Epithelial cell of prostate (primary cell): ENCODE data around the gene C6orf136.
"Not testable (repeated sequence)": the region's sequence is repeated elsewhere in the genome, so short reads cannot be mapped to it uniquely, and the experiment has no call there.

Experiments used
- DNase-seq: peaks from one replicate; pipeline ENCODE4 v3.0.0-alpha.2; 2011; ENCODE audit warnings: low read depth, low spot score
- H3K27ac ChIP-seq: fragments of 450-650 bp; 2 replicates; pipeline ENCODE4 v1.5.1; 2017; ENCODE audit warnings: mild to moderate bottlenecking

C6orf136 gene, protein sequence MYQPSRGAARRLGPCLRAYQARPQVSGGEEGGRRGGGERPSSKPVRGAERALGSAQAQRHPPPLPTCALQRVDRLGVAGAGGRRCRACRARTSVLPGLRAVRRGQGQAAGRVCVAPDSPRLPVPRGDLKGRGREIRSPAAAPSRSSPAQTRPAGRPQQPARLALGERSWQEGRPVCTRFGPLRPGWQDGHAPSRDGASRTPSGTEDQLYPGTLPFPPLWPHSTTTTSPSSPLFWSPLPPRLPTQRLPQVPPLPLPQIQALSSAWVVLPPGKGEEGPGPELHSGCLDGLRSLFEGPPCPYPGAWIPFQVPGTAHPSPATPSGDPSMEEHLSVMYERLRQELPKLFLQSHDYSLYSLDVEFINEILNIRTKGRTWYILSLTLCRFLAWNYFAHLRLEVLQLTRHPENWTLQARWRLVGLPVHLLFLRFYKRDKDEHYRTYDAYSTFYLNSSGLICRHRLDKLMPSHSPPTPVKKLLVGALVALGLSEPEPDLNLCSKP

GRCh38 chr6:30646450-30647241 lies at the start of gene C6orf136:
C6orf136 (plus strand) TSS chr6:30647133; CDS start chr6:30647232, 99 bp downstream.
- peak; percentile 49 for DNase-seq
- peak within 1 kb of the TSS; percentile 71 for H3K27ac ChIP-seq

DNA sequence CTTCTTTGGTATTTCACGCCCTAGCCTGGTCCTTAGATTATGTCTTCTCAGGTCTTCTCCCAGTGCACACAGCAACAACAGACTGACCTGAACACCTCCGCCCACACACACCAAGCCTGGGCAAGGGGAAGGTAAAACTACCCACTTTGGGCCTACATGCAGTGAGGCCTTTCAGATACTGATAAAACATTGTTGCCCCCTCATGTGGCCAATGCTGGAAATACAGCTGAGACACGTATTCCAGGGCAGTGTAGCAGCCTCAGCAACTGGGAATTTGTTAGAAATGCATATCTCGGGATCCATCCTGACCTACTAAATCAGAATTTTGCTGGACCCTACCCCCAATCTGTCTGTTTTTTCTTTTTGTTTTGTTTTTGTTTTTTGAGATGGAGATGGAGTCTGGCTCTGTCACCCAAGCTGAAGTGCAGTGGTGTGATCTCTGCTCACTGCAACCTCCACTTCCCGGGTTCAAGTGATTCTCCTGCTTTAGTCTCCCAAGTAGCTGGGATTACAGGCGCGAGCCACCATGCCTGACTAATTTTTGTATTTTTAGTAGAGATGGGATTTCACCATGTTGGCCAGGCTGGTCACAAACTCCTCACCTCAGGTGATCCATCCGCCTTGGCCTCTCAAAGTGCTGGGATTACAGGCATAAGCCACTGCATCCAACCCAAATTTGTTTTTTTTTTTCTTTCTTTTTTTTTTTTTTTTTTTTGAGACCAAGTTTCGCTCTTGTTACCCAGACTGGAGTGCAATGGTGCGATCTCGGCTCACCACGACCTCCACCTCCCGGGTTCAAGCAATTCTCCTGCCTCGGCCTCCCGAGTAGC lies 49.4 kb upstream of the C6orf136 start:
- DNase-seq: not testable (repeated sequence)
- H3K27ac ChIP-seq: peak overlapping the region; percentile 8

DNA sequence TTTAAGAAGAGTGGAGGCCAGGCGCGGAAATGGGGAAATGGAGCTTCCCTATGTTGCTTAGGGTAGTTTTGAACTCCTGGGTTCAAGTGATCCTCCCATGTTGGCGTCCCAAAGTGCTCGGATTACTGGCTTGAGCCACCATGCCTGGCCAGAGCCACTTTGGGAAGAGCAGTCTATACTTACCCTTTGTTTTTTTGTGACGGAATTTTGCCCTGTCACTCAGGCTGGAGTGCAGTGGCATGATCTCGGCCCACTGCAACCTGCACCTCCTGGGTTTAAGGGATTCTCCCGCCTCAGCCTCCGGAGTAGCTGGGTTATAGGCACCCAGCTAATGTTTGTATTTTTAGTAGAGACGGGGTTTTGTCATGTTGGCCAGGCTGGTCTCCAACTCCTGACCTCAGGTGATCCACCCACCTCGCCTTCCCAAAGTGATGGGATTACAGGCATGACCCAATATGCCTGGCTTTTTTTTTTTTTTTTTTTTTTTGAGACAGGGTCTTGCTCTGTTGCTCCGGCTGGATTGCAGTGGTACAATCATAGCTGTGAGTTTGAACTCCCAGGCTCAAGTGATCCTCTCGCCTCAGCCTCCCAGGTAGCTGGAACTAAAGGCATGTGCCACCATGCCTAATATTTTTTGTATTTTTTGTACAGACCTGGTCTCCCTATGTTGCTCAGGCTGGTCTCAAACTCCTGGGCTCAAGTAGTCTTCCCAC lies 47.9 kb upstream of the C6orf136 start:
- no peak for DNase-seq
- H3K27ac ChIP-seq: peak overlapping the region; percentile 8

- peak overlapping the region; percentile 8 for H3K27ac ChIP-seq
- DNase-seq: no peak
These were observed 47.2 kb upstream of the C6orf136 start for GRCh38 chr6:30599625-30600324.

DNA sequence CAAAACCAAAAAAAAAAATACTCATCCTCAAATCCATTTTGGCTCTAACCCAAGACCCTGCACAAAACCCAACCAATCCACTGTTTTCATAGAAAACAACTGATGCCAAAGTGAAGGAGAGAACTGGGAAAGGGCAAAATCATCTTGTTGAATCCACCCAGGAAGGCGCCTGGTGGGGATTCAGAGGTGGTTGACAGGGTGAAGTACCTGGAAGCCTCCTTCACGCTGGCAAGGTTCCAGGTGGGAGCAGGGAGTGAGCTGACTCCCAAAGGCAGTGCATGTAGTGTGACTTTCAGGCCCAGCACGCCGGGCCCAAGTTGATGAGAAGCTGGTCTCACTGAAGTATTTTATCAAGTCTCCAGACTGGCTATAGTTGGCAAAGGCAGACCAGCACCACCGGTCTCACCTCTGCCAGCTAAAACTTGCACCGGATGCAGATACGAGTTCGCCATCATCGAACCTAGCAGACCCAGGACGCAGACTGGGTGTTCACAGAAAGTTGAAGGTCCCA lies 46.4 kb upstream of the C6orf136 start:
- H3K27ac ChIP-seq: no peak overlapping the region
- DNase-seq: no peak

GRCh38 chr6:30601436-30601814 lies 45.5 kb upstream of the C6orf136 start:
- DNase-seq: no peak

DNA sequence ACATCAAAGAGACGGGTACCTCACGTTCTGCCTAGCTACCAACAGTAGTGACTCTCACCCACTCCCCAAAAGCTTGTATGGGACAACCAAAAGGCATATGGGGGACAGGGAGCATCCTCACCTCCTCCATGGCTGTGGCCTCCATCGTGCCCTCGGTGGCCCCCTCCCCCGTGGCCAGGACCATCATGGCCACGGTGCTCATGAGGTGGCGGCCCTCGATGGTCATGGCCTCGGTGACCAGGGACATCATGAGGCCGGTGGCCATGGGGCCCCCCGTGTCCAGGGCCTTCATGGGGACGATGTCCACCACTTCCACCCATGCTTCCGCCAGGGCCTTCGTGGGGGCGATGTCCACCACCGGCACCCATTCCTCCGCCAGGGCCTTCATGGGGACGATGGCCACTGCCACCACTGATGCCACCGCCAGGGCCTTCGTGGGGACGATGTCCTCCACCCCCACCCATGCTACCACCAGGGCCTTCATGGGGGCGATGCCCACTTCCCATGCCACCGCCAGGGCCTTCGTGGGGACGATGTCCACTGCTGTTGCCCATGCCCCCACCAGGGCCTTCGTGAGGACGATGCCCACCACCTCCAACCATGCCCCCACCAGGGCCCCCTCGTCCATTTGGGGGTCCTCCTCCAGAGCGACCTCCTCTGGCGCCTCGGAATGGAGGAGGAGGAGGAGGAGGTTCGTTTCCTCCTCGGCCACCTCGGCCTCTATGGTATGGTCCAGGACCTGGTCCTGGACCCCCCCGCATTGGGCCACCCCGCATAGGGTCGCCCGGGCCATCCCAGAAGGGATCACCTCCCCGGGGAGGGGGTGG lies 44.9 kb upstream of the C6orf136 start:
- no peak for DNase-seq
- H3K27ac ChIP-seq: no peak overlapping the region

More at GRCh38 chr6:30601436-30601814, 45.5 kb upstream of the C6orf136 start:
- no peak overlapping the region for H3K27ac ChIP-seq

GRCh38 chr6:30603961-30604360 lies 43.0 kb upstream of the C6orf136 start:
- no peak overlapping the region for H3K27ac ChIP-seq
- DNase-seq: no peak

- no peak for DNase-seq
- no peak overlapping the region for H3K27ac ChIP-seq
These were observed 36.9 kb upstream of the C6orf136 start for GRCh38 chr6:30610065-30610464.

DNA sequence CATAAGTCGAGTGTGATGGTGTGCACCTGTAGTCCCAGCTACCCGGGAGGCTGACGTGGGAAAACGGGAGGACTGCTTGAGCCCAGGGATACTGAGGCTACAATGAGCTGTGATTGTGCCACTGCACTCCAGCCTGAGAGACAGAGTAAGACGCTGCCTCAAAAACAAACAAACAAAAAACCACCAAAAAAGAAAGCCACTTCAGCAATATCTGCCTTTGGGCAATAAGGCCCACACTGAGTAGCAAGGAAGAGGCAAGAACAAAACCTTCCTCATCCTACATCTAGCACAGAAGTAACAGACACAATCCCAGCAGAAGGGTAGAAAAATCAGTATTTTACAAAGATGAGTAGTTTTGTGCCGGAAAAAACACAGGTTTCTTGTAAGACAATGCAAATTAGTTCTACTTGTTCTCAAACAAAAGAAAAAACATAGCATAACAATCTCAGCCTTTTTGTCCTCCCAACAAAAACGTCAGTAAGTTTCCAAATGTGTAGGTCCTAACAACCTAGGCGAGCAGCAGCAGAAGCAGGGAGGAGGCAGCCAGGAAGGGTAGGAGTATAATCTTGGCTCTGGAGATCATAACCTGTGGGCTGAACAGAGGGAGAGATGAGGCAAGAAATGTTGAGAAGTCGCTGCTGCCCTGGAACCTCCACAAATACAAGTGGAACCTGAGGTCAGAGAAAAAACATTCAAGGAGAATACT lies 35.6 kb upstream of the C6orf136 start:
- no peak overlapping the region for H3K27ac ChIP-seq
- no peak for DNase-seq

DNA sequence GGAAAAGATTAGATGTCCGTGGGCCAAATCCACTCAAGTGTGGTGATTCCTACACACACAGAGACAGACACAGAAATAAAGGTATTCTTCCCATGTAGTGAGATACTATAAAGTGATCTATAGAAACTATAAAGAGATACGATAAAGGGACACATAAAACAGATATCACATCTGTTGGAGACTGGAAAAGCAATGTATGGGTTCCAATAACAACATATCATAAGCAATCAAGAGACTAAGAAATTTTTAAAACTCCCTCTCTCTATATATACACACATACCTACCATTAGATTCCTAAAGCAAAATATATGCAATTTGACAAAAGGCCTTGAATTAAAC lies 35.1 kb upstream of the C6orf136 start:
- no peak overlapping the region for H3K27ac ChIP-seq
- no peak for DNase-seq

GRCh38 chr6:30612213-30612612 lies 34.7 kb upstream of the C6orf136 start:
- DNase-seq: no peak
- H3K27ac ChIP-seq: peak overlapping the region; percentile 95

DNA sequence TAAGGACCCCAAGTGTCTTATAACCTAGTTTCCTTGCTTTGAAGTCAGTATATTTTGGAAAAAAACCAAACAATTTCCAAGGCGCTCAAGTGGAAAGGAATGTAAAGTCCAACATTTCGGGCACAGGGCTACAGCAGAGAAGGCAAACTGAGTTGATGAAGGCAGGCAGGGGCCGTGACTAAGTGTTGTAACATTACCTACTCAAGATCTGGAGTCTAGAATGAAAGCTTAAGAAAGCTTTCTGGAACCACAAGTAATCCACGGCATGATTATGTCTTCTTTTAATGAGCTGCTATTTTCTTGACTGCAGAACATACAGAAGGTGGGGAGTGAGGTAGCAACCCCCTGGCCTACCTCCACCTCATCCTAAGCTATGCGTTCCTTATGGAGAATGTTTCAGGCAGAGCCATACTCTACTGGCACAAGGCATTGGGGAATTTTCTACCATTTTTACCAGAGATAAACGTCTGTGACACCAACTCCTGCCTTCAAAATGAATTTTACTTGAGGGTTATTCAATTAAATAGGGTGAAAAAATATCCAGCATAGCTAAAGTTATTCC lies 34.2 kb upstream of the C6orf136 start:
- no peak for DNase-seq

GRCh38 chr6:30613251-30614043 lies 33.5 kb upstream of the C6orf136 start:
- peak overlapping the region; percentile 95 for H3K27ac ChIP-seq
- no peak for DNase-seq

More for the DNA sequence above, 34.2 kb upstream of the C6orf136 start:
- H3K27ac ChIP-seq: peak overlapping the region; percentile 95

- no peak for DNase-seq
- H3K27ac ChIP-seq: peak overlapping the region; percentile 95
These were observed 32.7 kb upstream of the C6orf136 start for GRCh38 chr6:30614044-30614842.

DNA sequence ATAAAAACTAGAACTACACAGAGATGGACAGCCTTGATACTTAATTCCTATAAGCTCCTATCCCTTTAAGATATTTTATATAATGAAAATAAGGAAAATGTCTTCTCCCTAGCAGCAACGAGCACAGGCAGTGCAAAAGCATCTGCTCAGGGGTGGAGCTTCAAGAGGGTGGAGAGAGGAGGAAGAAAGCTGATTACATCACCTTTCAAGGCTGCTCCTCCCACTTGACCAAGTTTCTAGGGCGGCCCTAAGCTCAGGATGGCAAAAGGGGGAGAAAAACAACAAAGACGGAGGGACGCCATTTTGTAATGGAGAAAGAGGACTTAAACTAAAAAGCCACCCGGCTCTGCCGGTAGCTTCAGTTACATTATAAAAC lies 32.1 kb upstream of the C6orf136 start:
- peak; percentile 89 for DNase-seq
- peak overlapping the region; percentile 95 for H3K27ac ChIP-seq
